Fibroblast of villous mesenchyme (primary cell): ENCODE measurements around the gene PLGRKT. TPM values are rescaled to one million over a fixed set of nuclear protein-coding genes. Genes with fewer than 3 reads are reported as not detected.
"Not testable (repeated sequence)": the region's sequence is repeated elsewhere in the genome, so short reads cannot be mapped to it uniquely, and the experiment has no call there.

Experiments used
- DNase-seq: peaks from one replicate; pipeline ENCODE4 v3.0.0-alpha.2; 2010; ENCODE audit warnings: low read depth
- H3K4me3 ChIP-seq: 2 replicates; pipeline ENCODE4 v1.5.1; 2011; ENCODE audit warnings: low read depth, mild to moderate bottlenecking, low read length
- total RNA-seq: library from RNA; depleted of rRNA; stranded (reverse); fragments of >200 nt; gene quantifications from 2 replicates; pipeline ENCODE4 v1.2.3, GENCODE V29; 2012
- TF ChIP-seq, protein P1 (sequence below): IDR thresholded peaks from 2 replicates; pipeline ENCODE4 v1.5.1; 2012; ENCODE audit warnings: low read depth, mild to moderate bottlenecking, low read length; ENCODE audit not compliant: insufficient read depth

The PLGRKT gene
- total RNA-seq, 1 donor: 17.7 TPM

GRCh38 chr9:5480919-5481318, 43.2 kb upstream of the PLGRKT start:
- no peak for DNase-seq
- no peak overlapping the region for H3K4me3 ChIP-seq
- TF ChIP-seq, protein P1, sequence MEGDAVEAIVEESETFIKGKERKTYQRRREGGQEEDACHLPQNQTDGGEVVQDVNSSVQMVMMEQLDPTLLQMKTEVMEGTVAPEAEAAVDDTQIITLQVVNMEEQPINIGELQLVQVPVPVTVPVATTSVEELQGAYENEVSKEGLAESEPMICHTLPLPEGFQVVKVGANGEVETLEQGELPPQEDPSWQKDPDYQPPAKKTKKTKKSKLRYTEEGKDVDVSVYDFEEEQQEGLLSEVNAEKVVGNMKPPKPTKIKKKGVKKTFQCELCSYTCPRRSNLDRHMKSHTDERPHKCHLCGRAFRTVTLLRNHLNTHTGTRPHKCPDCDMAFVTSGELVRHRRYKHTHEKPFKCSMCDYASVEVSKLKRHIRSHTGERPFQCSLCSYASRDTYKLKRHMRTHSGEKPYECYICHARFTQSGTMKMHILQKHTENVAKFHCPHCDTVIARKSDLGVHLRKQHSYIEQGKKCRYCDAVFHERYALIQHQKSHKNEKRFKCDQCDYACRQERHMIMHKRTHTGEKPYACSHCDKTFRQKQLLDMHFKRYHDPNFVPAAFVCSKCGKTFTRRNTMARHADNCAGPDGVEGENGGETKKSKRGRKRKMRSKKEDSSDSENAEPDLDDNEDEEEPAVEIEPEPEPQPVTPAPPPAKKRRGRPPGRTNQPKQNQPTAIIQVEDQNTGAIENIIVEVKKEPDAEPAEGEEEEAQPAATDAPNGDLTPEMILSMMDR: no peak

DNA sequence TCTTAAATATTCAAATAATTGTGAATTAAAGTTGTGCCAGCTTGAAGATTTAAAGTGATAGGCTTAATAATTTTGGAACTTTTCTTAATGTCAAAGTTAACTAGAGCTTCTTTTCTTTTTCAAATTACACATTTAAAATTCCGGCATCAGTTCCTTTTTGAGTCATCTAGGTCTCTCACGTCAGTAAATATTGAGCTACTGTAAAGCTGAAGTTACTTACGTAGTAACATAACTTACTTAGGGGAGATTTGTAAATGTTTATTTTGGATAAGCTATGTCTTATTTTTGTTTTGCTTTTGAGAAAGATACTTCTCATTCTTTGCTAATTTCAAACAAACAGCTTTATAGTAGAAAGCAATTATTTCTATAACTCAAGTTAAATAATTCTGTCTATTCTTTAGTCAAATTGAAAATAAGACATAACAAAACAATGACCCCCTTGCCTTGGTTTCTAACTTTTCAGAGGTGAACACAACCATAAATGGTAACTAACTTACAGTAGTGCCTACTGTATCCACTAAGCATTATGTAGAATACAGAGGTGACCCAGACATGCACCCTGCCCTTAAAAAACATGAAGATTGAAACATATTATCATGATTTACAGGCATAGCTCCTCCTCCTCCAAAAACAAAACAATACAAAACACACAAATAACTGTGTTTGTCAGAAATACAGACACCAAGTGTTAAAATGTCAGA, 42.4 kb upstream of the PLGRKT start:
- peak; percentile 49 for DNase-seq
- no peak overlapping the region for H3K4me3 ChIP-seq
- TF ChIP-seq, protein P1: no peak

DNA sequence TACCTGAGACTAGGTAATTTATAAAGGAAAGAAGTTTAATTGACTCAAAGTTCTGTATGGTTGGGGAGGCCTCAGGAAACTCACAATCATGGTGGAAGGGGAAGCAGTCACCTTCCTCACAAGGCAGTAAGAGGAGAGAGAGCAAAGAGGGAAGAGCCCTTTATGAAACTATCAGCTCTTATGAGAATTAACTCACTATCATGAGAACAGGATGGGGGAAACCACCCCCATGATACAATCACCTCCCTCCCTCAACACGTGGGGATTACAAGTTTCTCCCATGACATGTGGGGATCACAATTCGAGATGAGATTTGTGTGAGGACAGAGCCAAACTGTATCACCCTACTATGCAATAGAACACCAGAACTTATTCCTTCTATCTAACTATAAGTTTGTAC, 40.5 kb upstream of the PLGRKT start:
- H3K4me3 ChIP-seq: no peak overlapping the region
- no peak for DNase-seq
- TF ChIP-seq, protein P1: no peak

DNA sequence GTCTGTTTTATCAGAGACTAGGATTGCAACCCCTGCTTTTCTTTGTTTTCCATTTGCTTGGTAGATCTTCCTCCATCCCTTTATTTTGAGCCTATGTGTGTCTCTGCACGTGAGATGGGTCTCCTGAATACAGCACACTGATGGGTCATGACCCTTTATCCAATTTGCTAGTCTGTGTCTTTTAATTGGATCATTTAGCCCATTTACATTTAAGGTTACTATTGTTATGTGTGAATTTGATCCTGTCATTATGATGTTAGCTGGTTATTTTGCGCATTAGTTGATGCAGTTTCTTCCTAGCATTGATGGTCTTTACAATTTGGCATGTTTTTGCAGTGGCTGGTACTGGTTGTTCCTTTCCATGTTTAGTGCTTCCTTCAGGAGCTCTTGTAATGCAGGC, 37.9 kb upstream of the PLGRKT start:
- H3K4me3 ChIP-seq, DNase-seq: not testable (repeated sequence)

DNA sequence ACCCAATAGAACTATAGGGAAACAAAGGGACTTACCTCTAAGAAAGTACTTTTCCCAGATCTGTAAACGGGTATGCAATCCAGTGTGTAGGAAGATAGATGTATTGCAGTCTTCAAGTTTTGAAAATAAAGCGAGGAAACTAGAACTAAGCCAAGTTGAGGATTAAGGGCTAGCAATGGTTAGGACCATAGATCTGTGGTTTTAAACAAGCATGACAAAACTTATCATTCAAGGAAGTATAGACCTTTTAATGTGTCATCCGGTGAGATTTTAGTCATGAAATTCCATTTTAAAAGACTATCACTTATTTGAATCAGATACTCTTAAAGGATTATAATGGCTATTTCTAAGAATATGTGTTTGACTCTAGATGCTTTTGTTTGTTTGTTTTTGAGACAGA, 33.1 kb upstream of the PLGRKT start:
- no peak for DNase-seq
- TF ChIP-seq, protein P1: no peak
- H3K4me3 ChIP-seq: no peak overlapping the region

DNA sequence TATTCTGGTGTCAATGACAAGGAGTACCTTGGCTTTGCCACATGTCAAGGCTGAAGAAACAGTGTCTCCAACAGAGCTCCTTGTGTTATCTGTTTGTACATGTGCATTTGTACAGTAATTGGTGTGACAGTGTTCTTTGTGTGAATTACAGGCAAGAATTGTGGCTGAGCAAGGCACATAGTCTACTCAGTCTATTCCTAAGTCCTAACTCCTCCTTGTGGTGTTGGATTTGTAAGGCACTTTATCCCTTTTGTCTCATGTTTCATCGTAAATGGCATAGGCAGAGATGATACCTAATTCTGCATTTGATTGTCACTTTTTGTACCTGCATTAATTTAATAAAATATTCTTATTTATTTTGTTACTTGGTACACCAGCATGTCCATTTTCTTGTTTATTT, 32.4 kb upstream of the PLGRKT start:
- H3K4me3 ChIP-seq: no peak overlapping the region
- DNase-seq: no peak
- TF ChIP-seq, protein P1: no peak

DNA sequence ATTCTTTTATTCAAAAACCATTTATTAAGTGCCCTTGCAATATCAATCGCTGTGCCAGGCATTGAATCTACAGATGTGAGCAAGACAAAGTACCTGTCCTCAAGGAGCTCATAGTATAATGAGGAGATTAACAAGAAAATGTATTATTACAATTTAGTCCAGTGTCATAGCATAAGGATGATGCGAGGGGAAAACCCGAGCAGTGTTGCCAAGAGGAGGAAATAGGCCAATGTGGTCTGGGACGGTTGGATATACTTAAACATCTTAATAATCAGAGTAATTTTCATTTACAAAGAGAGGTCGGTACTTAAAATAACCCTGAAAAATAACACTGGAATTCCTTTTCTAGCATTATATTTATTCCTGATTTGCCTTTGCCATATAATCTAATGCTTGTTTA, 31.1 kb upstream of the PLGRKT start:
- DNase-seq: no peak
- TF ChIP-seq, protein P1: no peak

More for the DNA sequence above, 31.1 kb upstream of the PLGRKT start:
- no peak overlapping the region for H3K4me3 ChIP-seq
